ENCODE results near the gene ESYT3.
A peak's percentile ranks its signal among the peaks of the same experiment; 100 is the strongest.
"Not testable (repeated sequence)": the region's sequence is repeated elsewhere in the genome, so short reads cannot be mapped to it uniquely, and the experiment has no call there.

Gene ESYT3

GRCh38 chr3:138426211-138426610 is 8.2 kb upstream of the ESYT3 start:
- no peaks in the 10 kb centered on the region for H4K20me1 ChIP-seq (ENCODE audit: insufficient read depth, low read length)
- no peaks in the 10 kb centered on the region for H3K9me3 ChIP-seq (ENCODE audit: insufficient read depth, low read length)
- no peaks in the 10 kb centered on the region for H3K79me2 ChIP-seq (ENCODE audit: low read length)
- no peaks in the 10 kb centered on the region for H3K4me1 ChIP-seq (ENCODE audit: low read length)
- H2AFZ ChIP-seq (ENCODE audit: low read depth, low read length) = no peak overlapping the region
- H3K27ac ChIP-seq (ENCODE audit: low read length) = no peak overlapping the region
- H3K4me2 ChIP-seq (ENCODE audit: low read length) = no peak overlapping the region
- no peaks in the 10 kb centered on the region for H3K36me3 ChIP-seq (replicated peaks; ENCODE audit: low read depth, low read length)
- TF ChIP-seq EZH2phosphoT487 (IDR thresholded peaks at IDR 0.05; ENCODE audit: low read depth) = no peak
- TF ChIP-seq, protein P1, sequence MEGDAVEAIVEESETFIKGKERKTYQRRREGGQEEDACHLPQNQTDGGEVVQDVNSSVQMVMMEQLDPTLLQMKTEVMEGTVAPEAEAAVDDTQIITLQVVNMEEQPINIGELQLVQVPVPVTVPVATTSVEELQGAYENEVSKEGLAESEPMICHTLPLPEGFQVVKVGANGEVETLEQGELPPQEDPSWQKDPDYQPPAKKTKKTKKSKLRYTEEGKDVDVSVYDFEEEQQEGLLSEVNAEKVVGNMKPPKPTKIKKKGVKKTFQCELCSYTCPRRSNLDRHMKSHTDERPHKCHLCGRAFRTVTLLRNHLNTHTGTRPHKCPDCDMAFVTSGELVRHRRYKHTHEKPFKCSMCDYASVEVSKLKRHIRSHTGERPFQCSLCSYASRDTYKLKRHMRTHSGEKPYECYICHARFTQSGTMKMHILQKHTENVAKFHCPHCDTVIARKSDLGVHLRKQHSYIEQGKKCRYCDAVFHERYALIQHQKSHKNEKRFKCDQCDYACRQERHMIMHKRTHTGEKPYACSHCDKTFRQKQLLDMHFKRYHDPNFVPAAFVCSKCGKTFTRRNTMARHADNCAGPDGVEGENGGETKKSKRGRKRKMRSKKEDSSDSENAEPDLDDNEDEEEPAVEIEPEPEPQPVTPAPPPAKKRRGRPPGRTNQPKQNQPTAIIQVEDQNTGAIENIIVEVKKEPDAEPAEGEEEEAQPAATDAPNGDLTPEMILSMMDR (IDR thresholded peaks at IDR 0.05; ENCODE audit: low read depth, low read length) = peak; percentile 36
- H3K4me3 ChIP-seq (ENCODE audit: low read length) = no peak overlapping the region
- peaks cover 4% of the 10 kb centered on the region for H3K27me3 ChIP-seq (ENCODE audit: low read depth, low read length)
- no peak overlapping the region for H3K9ac ChIP-seq (ENCODE audit: low read length)

GRCh38 chr3:138426754-138427153 is 7.7 kb upstream of the ESYT3 start:
- not testable (repeated sequence) for H3K4me1 ChIP-seq (ENCODE audit: low read length); H3K4me2 ChIP-seq (ENCODE audit: low read length); H3K27ac ChIP-seq (ENCODE audit: low read length); H4K20me1 ChIP-seq (ENCODE audit: insufficient read depth, low read length); H3K27me3 ChIP-seq (ENCODE audit: low read depth, low read length); H3K4me3 ChIP-seq (ENCODE audit: low read length); H3K79me2 ChIP-seq (ENCODE audit: low read length); H3K36me3 ChIP-seq (replicated peaks; ENCODE audit: low read depth, low read length); H3K9ac ChIP-seq (ENCODE audit: low read length); H2AFZ ChIP-seq (ENCODE audit: low read depth, low read length); H3K9me3 ChIP-seq (ENCODE audit: insufficient read depth, low read length)

DNA sequence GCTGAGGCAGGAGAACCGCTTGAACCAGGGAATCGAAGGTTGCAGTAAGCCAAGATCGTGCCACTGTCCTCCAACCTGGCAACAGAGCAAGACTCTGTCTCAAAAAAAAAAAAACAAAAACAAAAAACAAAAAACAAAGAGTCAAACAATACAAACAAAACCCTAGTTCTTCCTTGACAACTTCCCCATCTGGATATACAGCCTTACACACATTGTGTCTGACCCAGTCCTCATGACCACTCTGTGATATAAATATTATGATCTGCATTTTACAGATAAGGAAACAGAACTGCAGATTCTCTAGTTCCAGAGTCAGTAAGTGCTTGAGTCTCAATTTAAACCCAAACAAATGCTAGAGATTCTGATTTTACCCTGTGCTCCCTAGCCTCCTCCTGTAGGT is 4.8 kb upstream of the ESYT3 start:
- TF ChIP-seq, protein P1 (IDR thresholded peaks at IDR 0.05; ENCODE audit: low read depth, low read length) = no peak
- no peak for TF ChIP-seq EZH2phosphoT487 (IDR thresholded peaks at IDR 0.05; ENCODE audit: low read depth)
- peaks cover 12% of the 10 kb centered on the region for H3K27me3 ChIP-seq (ENCODE audit: low read depth, low read length)

GRCh38 chr3:138432576-138433240 is 1.7 kb upstream of the ESYT3 start:
- Histone ChIP-seq H3K9me3 (ENCODE audit: insufficient read depth, low read length) (no peaks in the 10 kb centered on the region), H2AFZ (ENCODE audit: low read depth, low read length) (no peak overlapping the region), H3K4me3 (ENCODE audit: low read length) (no peak overlapping the region), H3K27ac (ENCODE audit: low read length) (no peak overlapping the region), H3K27me3 (ENCODE audit: low read depth, low read length) (peaks cover 12% of the 10 kb centered on the region), H3K4me2 (ENCODE audit: low read length) (no peak overlapping the region), H3K9ac (ENCODE audit: low read length) (no peak overlapping the region), H3K4me1 (ENCODE audit: low read length) (no peaks in the 10 kb centered on the region), H3K79me2 (ENCODE audit: low read length) (no peaks in the 10 kb centered on the region), H3K36me3 (replicated peaks; ENCODE audit: low read depth, low read length) (no peaks in the 10 kb centered on the region), H4K20me1 (ENCODE audit: insufficient read depth, low read length) (no peaks in the 10 kb centered on the region)
- TF ChIP-seq, protein P1 (IDR thresholded peaks at IDR 0.05; ENCODE audit: low read depth, low read length) = no peak
- TF ChIP-seq EZH2phosphoT487 (IDR thresholded peaks at IDR 0.05; ENCODE audit: low read depth) = no peak

More for the DNA sequence above, 4.8 kb upstream of the ESYT3 start:
- H3K9ac ChIP-seq (ENCODE audit: low read length) = no peak overlapping the region
- no peak overlapping the region for H3K4me2 ChIP-seq (ENCODE audit: low read length)
- no peaks in the 10 kb centered on the region for H3K79me2 ChIP-seq (ENCODE audit: low read length)
- H3K27ac ChIP-seq (ENCODE audit: low read length) = no peak overlapping the region
- H2AFZ ChIP-seq (ENCODE audit: low read depth, low read length) = no peak overlapping the region
- H3K4me3 ChIP-seq (ENCODE audit: low read length) = no peak overlapping the region
- no peaks in the 10 kb centered on the region for H3K36me3 ChIP-seq (replicated peaks; ENCODE audit: low read depth, low read length)
- no peaks in the 10 kb centered on the region for H4K20me1 ChIP-seq (ENCODE audit: insufficient read depth, low read length)
- no peaks in the 10 kb centered on the region for H3K4me1 ChIP-seq (ENCODE audit: low read length)
- no peaks in the 10 kb centered on the region for H3K9me3 ChIP-seq (ENCODE audit: insufficient read depth, low read length)

Measured in OCI-LY3 (cell line).